ENCODE results near the gene TENT4B.

DNA sequence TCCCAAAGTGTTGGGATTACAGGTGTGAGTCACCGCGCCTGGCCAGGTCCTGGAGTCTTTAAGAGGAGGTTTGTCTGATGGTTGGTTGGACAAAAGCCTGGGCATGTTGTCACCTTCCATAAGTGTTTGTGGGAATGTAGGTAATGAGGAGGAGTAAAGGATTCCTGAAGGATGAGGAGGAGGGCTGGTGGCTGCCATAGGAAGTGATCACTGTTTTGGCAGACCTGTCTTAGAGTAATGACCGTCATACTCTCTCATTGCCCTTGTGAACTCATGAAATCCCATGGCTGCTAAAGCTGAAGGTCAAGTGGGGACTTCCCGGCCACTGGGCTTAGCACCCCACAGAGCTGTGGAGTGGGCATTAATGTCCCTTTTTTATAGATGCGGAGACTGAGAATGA, 40.5 kb downstream of the TENT4B start:
- TF ChIP-seq, protein P1, sequence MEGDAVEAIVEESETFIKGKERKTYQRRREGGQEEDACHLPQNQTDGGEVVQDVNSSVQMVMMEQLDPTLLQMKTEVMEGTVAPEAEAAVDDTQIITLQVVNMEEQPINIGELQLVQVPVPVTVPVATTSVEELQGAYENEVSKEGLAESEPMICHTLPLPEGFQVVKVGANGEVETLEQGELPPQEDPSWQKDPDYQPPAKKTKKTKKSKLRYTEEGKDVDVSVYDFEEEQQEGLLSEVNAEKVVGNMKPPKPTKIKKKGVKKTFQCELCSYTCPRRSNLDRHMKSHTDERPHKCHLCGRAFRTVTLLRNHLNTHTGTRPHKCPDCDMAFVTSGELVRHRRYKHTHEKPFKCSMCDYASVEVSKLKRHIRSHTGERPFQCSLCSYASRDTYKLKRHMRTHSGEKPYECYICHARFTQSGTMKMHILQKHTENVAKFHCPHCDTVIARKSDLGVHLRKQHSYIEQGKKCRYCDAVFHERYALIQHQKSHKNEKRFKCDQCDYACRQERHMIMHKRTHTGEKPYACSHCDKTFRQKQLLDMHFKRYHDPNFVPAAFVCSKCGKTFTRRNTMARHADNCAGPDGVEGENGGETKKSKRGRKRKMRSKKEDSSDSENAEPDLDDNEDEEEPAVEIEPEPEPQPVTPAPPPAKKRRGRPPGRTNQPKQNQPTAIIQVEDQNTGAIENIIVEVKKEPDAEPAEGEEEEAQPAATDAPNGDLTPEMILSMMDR (IDR thresholded peaks at IDR 0.05; ENCODE audit: low read length), result no peak
- no peak for TF ChIP-seq EZH2 (IDR thresholded peaks at IDR 0.05; ENCODE audit: borderline replicate concordance, low read length)

Data from OCI-LY1 (cell line).